GM19238 (cell line): ENCODE data around the gene METRN.
A peak's percentile ranks its signal among the peaks of the same experiment; 100 is the strongest.

ENCODE experiments used
- DNase-seq: peaks from one replicate; pipeline ENCODE4 v3.0.0; 2011; ENCODE audit warnings: low spot score; ENCODE audit not compliant: insufficient read length

Gene METRN

GRCh38 chr16:723695-724094 lies 8.8 kb downstream of the METRN start:
- no peak for DNase-seq

GRCh38 chr16:724188-725040 lies 9.5 kb downstream of the METRN start:
- no peak for DNase-seq

- no peak for DNase-seq
These were observed 10.1 kb downstream of the METRN start for GRCh38 chr16:725041-725376.

- DNase-seq: no peak
These were observed 10.7 kb downstream of the METRN start for GRCh38 chr16:725463-726187.

GRCh38 chr16:726188-726437 lies 11.2 kb downstream of the METRN start:
- DNase-seq: no peak

- DNase-seq: peak; percentile 88
These were observed 11.7 kb downstream of the METRN start, which contains the start of the genes CCDC78 and HAGHL for GRCh38 chr16:726438-727290. Gene CCDC78, minus strand, starts transcription at chr16:726443. Its CDS starts 76 bp downstream, at chr16:726367. Gene HAGHL, plus strand, starts transcription at chr16:727106. Its CDS starts 404 bp downstream, at chr16:727510.

GRCh38 chr16:727291-727977 lies 12.5 kb downstream of the METRN start:
- DNase-seq: peak; percentile 54

GRCh38 chr16:728131-728889 lies 13.4 kb downstream of the METRN start:
- DNase-seq: peak; percentile 88

- no peak for DNase-seq
These were observed 14.2 kb downstream of the METRN start for GRCh38 chr16:728890-729744.

- DNase-seq: no peak
These were observed 15.1 kb downstream of the METRN start for GRCh38 chr16:729768-730665.

GRCh38 chr16:730666-731509 lies 16.0 kb downstream of the METRN start:
- no peak for DNase-seq

GRCh38 chr16:732332-732731 lies 17.4 kb downstream of the METRN start:
- DNase-seq: no peak

GRCh38 chr16:732936-733335 lies 18.0 kb downstream of the METRN start:
- peak; percentile 0 for DNase-seq

- no peak for DNase-seq
These were observed 18.7 kb downstream of the METRN start for GRCh38 chr16:733382-734207.

GRCh38 chr16:734208-734980 lies 19.5 kb downstream of the METRN start:
- DNase-seq: no peak
